HEK293T (cell line): ENCODE measurements around the gene BICD1.

Experiments used
- ARNT ChIP-seq: fragments of 450-650 bp; IDR thresholded peaks from 2 replicates; pipeline ENCODE4 v1.6.1; 2017; ENCODE audit warnings: mild to moderate bottlenecking
- BHLHE40 ChIP-seq: fragments of 450-650 bp; IDR thresholded peaks from 2 replicates; pipeline ENCODE4 v1.6.1; 2016; ENCODE audit warnings: mild to moderate bottlenecking, moderate library complexity, borderline replicate concordance
- FOXK2 ChIP-seq: fragments of 450-650 bp; IDR thresholded peaks from 2 replicates; pipeline ENCODE4 v1.6.1; 2016; ENCODE audit warnings: mild to moderate bottlenecking
- FOXM1 ChIP-seq: fragments of 450-650 bp; IDR thresholded peaks from 2 replicates; pipeline ENCODE4 v1.6.1; 2017; ENCODE audit warnings: mild to moderate bottlenecking, borderline replicate concordance
- HDGF ChIP-seq: fragments of 450-650 bp; IDR thresholded peaks from 2 replicates; pipeline ENCODE4 v1.6.1; 2017; ENCODE audit warnings: antibody characterized with exemption, borderline replicate concordance
- LEF1 ChIP-seq: fragments of 450-650 bp; IDR thresholded peaks from 2 replicates; pipeline ENCODE4 v1.6.1; 2017; ENCODE audit warnings: mild to moderate bottlenecking, borderline replicate concordance
- PKNOX1 ChIP-seq: fragments of 450-650 bp; IDR thresholded peaks from 2 replicates; pipeline ENCODE4 v1.6.1; 2016
- SP1 ChIP-seq: fragments of 450-650 bp; IDR thresholded peaks from 2 replicates; pipeline ENCODE4 v1.6.1; 2017
- SUZ12 ChIP-seq: fragments of 450-650 bp; IDR thresholded peaks from 2 replicates; pipeline ENCODE4 v1.6.1; 2016; ENCODE audit warnings: mild to moderate bottlenecking
- TARDBP ChIP-seq: fragments of 450-650 bp; IDR thresholded peaks from 2 replicates; pipeline ENCODE4 v1.6.1; 2016

- TF ChIP-seq HDGF (no peak), SUZ12 (no peak), TARDBP (no peak), BHLHE40 (no peak), SP1 (no peak), FOXM1 (no peak), PKNOX1 (no peak), LEF1 (no peak), ARNT (no peak), FOXK2 (no peak)
Observed at GRCh38 chr12:32365473-32366064, 258.9 kb downstream of the BICD1 start.
